Activated CD4-positive, alpha-beta T cell treated with anti-CD3 and anti-CD28 coated beads, Interleukin-10, Interleukin-2, amounts not matched to agents 100 ng/mL and 50 ng/mL, durations not matched to agents 16 hours and 8 hours (primary cell): ENCODE results near the gene TLCD3A.
A peak's percentile ranks its signal among the peaks of the same experiment; 100 is the strongest.
"Not testable (repeated sequence)": the region's sequence is repeated elsewhere in the genome, so short reads cannot be mapped to it uniquely, and the experiment has no call there.

ENCODE experiments used
- DNase-seq: peaks from one replicate; pipeline ENCODE4 v3.0.0-alpha.2; 2020

Gene TLCD3A

GRCh38 chr17:751269-752001, 19.0 kb downstream of the TLCD3A start:
- DNase-seq: peak; percentile 66

GRCh38 chr17:752002-752619, 19.7 kb downstream of the TLCD3A start, which contains the start of gene GEMIN4:
Gene GEMIN4 (minus strand): TSS chr17:752264. CDS start chr17:752142, 122 bp downstream.
- peak; percentile 97 for DNase-seq

GRCh38 chr17:752620-753219, 20.3 kb downstream of the TLCD3A start:
- DNase-seq: no peak

- no peak for DNase-seq
These were observed 21.0 kb downstream of the TLCD3A start for GRCh38 chr17:753418-753817.

- DNase-seq: not testable (repeated sequence)
These were observed 23.0 kb downstream of the TLCD3A start for GRCh38 chr17:755319-755961.

- not testable (repeated sequence) for DNase-seq
These were observed 23.7 kb downstream of the TLCD3A start for GRCh38 chr17:756010-756567.

- no peak for DNase-seq
These were observed 27.6 kb downstream of the TLCD3A start for GRCh38 chr17:759964-760363.

- DNase-seq: no peak
These were observed 28.0 kb downstream of the TLCD3A start for GRCh38 chr17:760371-760770.

- DNase-seq: no peak
These were observed 34.7 kb downstream of the TLCD3A start for GRCh38 chr17:767076-767475.

- DNase-seq: no peak
These were observed 40.6 kb downstream of the TLCD3A start for GRCh38 chr17:773016-773415.

GRCh38 chr17:773467-774312, 41.3 kb downstream of the TLCD3A start:
- peak; percentile 57 for DNase-seq

- DNase-seq: no peak
These were observed 41.9 kb downstream of the TLCD3A start for GRCh38 chr17:774313-774584.

GRCh38 chr17:778096-778495, 45.7 kb downstream of the TLCD3A start:
- DNase-seq: no peak

GRCh38 chr17:781805-782731, 49.7 kb downstream of the TLCD3A start, which contains the start of the genes GLOD4 and MRM3:
Gene GLOD4 (minus strand): TSS chr17:782280. CDS start chr17:782255, 25 bp downstream.
Gene MRM3 (plus strand): TSS chr17:782353. CDS start chr17:782379, 26 bp downstream.
- peak; percentile 95 for DNase-seq

GRCh38 chr17:784143-784542, 51.7 kb downstream of the TLCD3A start:
- DNase-seq: peak; percentile 16

GRCh38 chr17:785901-786300, 53.5 kb downstream of the TLCD3A start:
- not testable (repeated sequence) for DNase-seq

GRCh38 chr17:787641-788221, 55.3 kb downstream of the TLCD3A start:
- no peak for DNase-seq

- no peak for DNase-seq
These were observed 56.2 kb downstream of the TLCD3A start for GRCh38 chr17:788551-788950.

- DNase-seq: no peak
These were observed 56.9 kb downstream of the TLCD3A start for GRCh38 chr17:789160-789840.
